ENCODE measurements around the gene STK35. TPM values are rescaled to one million over a fixed set of nuclear protein-coding genes. Genes with fewer than 3 reads are reported as not detected.
A peak's percentile ranks its signal among the peaks of the same experiment; 100 is the strongest.

The STK35 gene
- total and polyA plus RNA-seq, 9 of the 15 experiments (the other 6 are each of a cell fraction or from before 2014, with no cell fraction given): 1.0 to 11.0 (median 6.3) TPM

DNA sequence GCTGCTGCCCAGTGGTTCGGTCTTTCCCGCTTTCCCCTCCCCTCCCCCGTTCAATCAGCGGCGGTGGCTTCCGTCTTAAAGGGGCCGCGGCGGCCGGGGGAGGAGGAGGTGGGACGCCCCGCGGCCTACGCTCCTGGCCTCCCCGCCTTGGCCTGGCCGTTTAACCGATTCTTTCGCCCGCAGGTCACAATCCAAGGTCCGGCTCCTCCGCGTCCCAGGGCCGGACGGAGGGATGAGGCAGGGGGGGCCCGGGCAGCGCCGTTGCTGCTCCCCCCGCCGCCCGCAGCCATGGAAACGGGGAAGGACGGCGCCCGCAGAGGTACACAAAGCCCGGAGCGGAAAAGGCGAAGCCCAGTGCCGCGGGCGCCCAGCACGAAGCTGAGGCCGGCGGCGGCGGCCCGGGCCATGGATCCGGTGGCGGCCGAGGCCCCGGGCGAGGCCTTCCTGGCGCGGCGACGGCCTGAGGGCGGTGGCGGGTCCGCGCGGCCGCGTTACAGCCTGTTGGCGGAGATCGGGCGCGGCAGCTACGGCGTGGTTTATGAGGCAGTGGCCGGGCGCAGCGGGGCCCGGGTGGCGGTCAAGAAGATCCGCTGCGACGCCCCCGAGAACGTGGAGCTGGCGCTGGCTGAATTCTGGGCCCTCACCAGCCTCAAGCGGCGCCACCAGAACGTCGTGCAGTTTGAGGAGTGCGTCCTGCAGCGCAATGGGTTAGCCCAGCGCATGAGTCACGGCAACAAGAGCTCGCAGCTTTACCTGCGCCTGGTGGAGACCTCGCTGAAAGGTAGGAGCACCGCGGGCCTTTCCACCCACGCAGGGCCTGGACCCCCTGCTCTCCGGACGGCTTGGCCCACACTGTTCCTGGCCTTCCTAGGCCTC lies 1.2 kb downstream of the STK35 start (continued):
- TF ChIP-seq, protein P1, sequence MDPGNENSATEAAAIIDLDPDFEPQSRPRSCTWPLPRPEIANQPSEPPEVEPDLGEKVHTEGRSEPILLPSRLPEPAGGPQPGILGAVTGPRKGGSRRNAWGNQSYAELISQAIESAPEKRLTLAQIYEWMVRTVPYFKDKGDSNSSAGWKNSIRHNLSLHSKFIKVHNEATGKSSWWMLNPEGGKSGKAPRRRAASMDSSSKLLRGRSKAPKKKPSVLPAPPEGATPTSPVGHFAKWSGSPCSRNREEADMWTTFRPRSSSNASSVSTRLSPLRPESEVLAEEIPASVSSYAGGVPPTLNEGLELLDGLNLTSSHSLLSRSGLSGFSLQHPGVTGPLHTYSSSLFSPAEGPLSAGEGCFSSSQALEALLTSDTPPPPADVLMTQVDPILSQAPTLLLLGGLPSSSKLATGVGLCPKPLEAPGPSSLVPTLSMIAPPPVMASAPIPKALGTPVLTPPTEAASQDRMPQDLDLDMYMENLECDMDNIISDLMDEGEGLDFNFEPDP (CRISPR knock-in tag; IDR thresholded peaks at IDR 0.05): no peak
- TF ChIP-seq EP400 (IDR thresholded peaks at IDR 0.05) (peak; percentile 59), KDM1A (IDR thresholded peaks at IDR 0.05) (peak in 1 of 2 experiments; percentile 4; a peak in 1 of 4 replicates), PHF21A (IDR thresholded peaks at IDR 0.05; ENCODE audit: borderline replicate concordance, low read depth) (0 out of 2 replicates have a peak, but pooled peaks have one; percentile 4), ZNF407 (IDR thresholded peaks at IDR 0.05; ENCODE audit: low read depth) (peak; percentile 92)
